ENCODE data around the gene RAP1A.
"Not testable (repeated sequence)": the region's sequence is repeated elsewhere in the genome, so short reads cannot be mapped to it uniquely, and the experiment has no call there.

- TF ChIP-seq POLR2A (IDR thresholded peaks at IDR 0.05), result not testable (repeated sequence)
- TF ChIP-seq, protein P1, sequence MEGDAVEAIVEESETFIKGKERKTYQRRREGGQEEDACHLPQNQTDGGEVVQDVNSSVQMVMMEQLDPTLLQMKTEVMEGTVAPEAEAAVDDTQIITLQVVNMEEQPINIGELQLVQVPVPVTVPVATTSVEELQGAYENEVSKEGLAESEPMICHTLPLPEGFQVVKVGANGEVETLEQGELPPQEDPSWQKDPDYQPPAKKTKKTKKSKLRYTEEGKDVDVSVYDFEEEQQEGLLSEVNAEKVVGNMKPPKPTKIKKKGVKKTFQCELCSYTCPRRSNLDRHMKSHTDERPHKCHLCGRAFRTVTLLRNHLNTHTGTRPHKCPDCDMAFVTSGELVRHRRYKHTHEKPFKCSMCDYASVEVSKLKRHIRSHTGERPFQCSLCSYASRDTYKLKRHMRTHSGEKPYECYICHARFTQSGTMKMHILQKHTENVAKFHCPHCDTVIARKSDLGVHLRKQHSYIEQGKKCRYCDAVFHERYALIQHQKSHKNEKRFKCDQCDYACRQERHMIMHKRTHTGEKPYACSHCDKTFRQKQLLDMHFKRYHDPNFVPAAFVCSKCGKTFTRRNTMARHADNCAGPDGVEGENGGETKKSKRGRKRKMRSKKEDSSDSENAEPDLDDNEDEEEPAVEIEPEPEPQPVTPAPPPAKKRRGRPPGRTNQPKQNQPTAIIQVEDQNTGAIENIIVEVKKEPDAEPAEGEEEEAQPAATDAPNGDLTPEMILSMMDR (IDR thresholded peaks at IDR 0.05), result not testable (repeated sequence)
These were observed 65.9 kb downstream of the RAP1A start for GRCh38 chr1:111685293-111686153.

Data from testis (tissue), 2 donors.